SK-MEL-5 (cell line): Measurements from ENCODE around the gene PPP6R1. TPM values are rescaled to one million over a fixed set of nuclear protein-coding genes. Genes with fewer than 3 reads are reported as not detected.

Source experiments
- DNase-seq: peaks from one replicate; pipeline ENCODE4 v3.0.0-alpha.2; 2016; ENCODE audit warnings: low read depth, low spot score
- in situ Hi-C: cut with HindIII; loops from 2 replicates; pipeline ENCODE4 v1.10.0; 2016; ENCODE audit warnings: low sequenced_read_pairs, high pct_unique_total_duplicates, low pct_unique_long_range_greater_than_20kb
- total RNA-seq: library from RNA; depleted of rRNA; stranded (reverse); fragments of >200 nt; shearing (Covaris generic); gene quantifications from 2 replicates; pipeline ENCODE4 v1.2.3, GENCODE V29; 2014

The PPP6R1 gene
- total RNA-seq, 1 experiment from 2014 or later = 33.7 TPM

DNA sequence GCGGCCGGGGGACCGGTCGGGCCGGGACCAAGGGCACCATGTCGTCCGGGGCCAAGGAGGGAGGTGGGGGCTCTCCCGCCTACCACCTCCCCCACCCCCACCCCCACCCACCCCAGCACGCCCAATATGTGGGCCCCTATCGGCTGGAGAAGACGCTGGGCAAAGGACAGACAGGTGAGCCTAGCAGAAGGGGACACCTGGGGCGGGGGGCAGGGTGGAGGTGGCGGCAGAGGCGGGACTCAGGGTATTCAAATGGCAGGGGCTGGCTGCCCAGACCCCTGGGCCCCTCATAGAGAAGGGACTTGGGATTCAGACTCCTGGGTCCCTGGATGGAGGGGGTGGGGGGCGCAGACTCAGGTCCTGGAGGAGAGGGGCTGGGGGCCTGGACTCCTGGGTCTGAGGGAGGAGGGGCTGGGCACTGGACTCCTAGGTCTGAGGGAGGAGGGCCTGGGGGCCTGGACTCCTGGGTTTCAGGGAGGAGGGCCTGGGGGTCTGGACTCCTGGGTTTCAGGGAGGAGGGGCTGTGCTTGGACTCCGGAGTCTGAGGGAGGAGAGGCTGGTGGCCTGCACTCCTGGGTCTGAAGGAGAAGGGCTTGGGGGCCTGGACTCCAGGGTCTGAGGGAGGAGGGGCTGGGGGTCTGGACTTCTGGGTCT, 25.7 kb upstream of the PPP6R1 start:
- no peak for DNase-seq
- in situ Hi-C loops = no loop called here

DNA sequence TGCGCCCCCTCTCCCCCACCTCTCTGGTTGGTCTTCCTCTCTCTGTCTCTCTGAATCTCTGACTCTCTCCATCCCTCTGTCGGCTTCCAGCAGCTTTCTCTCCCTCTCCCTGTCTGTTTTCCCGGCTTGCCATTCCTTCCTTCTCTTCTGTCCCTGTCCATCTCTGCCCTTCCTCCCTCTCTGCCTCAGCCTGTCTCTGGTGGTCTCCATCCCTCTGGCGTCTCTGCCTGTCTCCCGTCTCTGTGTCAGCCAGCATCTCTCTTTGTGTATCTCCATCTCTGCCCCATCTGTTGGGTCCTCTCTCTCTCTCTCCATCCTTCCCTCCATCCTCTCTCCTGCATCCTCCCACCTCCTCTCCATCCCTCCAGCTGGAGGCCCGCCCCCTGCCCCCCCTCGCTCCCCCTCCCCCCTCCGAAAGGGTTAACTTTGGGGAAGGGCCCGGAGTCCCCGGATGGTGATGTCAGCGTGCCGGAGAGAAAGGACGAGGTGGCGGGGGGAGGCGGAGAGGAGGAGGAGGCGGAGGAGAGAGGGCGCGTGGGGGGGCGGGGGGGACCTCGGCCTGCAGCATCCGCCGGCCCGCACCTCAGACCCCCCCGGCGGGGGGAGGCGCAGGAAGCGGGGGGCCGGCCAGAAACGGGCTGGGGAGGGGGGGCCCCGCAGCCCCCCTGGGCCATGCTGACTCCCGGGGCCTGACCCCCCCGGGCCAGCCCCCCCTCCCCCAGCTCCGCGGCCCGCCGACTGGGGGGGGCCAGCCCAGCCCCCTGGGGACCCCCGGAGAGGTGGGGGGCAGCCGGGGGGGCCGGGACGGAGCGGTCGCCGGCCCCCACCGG, 24.9 kb upstream of the PPP6R1 start, which contains the start of gene BRSK1:
TSS of gene BRSK1 (plus strand) at position 450 of the 830 bp plus-strand sequence. CDS start 446 bp downstream, outside the sequence.
- DNase-seq = peak; percentile 58
- in situ Hi-C loops = no loop called here

DNA sequence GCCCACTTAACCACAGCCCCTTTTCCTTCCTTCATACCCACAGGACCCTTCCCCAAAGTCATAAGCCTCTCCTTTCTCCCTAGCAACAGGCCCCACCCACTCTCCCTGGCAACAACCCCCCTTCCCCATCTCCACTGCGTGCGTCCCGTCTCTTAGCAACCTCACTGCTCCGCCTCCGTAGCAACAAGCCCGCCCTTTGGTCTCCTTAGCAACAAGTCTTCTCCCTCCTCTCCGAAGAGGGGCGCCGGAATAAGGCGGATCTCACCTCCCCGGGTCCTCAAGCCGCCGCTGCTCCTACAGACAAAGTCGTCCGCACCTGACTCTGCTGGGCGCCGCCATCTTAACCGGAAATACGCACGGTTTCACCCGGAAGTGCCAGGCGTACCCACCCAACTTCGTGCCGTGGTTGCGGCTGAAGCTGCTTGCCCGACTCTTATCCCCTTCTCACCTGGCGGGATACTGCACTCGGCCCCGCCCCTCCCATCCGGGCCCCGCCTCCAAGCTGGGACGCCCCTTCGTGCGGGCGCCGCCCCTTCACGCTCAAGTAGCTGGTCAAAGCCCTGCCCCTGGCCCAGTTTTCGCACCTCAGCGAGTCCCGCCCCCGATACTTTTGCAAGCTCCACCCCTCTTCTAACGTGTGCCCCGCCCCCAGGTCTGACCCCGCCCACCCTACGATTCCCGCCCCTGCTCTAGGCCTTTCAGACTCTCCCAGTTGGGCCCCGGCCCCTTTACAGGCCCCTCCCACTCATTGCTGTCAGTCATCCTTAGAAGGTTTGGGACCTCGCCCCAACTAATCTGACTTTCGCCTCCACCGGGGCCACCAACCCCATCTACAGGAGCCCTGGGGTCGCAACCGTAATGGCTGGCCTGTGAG, 21.2 kb upstream of the PPP6R1 start, which contains the start of gene HSPBP1:
TSS of gene HSPBP1 (minus strand) at position 341 of the 874 bp plus-strand sequence. CDS start 502 bp downstream, outside the sequence.
- DNase-seq = peak; percentile 94
- in situ Hi-C loops = no loop called here

DNA sequence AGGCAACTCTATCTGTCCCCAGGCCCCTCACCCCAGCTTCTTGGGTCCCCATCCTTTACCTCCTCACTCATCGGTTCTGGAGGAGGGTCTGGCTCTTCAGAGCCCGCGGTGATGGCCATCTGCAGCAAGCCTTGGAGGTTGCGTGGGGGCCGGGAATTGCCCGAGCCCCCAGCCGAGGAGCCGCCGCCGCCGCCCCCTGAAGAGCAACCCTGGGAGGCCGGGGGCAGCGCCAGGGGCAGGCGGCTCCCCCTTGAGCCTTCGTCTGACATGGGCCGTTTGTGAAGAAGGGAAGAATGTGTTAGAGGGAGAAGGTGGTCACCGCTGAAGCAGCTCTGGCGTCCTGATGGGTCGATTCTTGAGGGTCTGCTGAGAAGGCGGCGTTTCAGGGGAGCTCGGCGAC, 20.5 kb upstream of the PPP6R1 start:
- in situ Hi-C loops = no loop called here

DNA sequence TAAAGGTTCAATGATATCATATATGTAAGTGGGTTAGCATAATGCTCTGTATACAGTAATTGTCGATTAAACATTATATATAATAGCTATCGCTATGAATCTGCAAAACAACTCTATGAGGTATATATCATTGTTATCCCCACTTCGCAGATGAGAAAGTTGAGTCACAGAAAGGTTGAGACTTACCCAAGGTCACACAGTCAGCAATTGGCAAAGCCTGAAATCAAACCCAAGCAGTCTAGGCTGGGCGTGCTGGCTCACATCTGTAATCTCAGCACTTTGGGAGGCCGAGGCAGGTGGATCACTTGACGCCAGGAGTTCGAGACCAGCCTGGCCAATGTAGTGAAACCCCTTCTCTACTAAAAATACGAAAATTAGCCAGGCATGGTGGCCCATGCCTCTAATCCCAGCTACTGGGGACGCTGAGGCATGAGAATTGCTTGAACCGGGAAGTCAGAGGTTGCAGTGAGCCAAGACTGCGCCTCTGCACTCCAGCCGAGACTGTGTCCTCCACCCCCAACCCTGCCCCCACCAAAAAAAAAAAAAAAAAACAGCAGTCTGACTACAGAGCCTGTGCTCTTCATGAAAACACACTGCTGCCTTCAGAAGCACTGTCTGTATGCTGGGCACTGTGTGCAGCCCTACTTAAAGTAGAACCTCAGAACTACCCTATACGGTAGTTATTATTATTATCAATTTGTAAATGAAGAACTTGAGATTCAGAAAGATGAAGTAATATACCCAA, 19.7 kb upstream of the PPP6R1 start:
- in situ Hi-C loops = no loop called here

More for the DNA sequence above, 20.5 kb upstream of the PPP6R1 start:
- no peak for DNase-seq

DNA sequence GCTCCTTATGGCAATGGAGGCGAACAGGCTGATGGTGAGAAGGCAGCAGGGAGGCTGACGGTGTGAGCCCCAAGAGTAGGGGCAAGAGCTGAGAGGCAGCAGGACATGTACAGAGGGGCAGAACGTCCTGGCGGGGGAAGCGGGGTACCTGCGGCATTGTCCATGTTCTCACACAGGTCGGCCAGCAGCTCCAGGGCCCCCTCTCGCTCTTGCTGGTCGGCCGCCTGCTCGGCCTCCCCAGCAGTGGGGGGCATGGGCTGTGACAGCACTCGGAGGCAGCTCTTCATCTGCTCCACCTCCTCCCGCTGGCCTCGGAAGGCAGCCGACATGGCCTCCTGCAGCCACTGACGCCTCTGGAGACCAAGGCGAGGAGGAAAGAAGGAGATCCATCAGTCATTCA, 18.7 kb upstream of the PPP6R1 start:
- DNase-seq = no peak
- in situ Hi-C loops = no loop called here

More for the DNA sequence above, 19.7 kb upstream of the PPP6R1 start:
- DNase-seq = no peak

DNA sequence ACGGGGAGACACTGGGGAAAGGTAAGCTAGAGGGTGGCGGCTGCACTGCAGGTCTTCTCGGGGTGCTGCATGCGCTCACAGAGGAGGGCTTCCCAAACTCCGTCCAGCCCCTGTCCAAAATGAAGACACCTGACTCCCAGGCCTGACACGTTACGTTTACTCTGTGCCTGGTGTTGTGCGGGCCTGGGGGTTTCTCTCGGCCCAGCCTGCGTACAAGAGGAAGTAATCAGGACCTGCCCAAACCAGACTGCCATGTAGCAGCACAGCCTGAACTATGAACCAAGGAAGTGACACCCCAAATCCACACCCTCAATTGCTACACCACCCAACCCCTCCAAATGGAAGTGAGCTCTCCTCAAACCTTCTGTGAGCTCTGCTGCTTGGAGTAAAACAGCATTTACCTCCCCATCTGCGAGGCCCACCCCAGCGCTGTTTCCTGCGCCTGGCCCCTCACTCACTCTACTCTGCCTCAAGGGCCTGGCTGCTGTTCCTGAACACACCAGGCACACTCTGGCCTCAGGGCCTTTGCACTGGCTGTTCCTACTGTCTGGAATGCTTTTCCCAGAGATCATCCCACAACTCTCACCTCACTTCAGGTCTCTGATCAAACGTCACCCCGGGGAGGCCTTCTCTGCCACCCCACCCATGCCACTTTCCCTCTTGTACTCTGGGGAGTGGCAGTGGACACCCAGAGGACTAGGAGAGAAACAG, 18.1 kb upstream of the PPP6R1 start:
- DNase-seq = no peak
- in situ Hi-C loops = no loop called here

DNA sequence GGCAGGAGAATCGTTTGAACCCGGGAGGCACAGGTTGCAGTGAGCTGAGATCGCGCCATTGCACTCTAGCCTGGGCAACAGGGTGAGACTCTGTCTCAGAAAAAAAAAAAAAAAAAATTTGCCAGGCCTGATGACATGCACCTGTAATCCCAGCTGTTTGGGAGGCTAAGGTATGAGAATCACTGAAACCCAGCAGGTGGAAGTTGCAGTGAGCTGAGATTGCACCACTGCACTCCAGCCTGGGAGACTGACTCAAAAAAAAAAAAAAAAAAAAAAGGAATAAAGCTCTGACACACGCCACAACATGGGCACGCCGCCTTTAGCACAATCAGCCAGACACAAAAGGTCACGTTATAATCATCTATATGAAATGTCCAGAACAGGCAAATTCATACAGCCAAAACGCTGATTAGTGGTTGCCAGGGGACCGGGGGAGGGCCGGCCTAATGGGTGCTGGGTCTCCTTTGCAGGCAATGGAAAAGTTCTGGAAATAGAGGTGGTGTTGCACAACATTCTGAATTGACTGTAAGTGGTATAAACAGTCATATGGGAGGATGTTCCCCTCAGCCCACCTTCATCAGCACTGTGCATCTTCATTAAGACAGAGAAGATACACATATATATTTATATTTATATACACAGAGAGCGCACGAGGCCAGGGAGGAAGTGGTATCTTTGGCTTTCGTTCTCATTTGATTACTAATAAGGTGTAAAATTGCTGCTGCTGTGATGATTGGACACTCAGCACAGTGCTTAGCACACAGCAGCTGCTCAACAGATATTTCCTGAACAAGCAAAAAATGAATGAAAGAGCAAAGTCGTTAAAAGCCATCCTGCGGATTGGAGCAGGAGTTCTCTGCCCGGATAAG, 17.3 kb upstream of the PPP6R1 start:
- no peak for DNase-seq
- in situ Hi-C loops = no loop called here

DNA sequence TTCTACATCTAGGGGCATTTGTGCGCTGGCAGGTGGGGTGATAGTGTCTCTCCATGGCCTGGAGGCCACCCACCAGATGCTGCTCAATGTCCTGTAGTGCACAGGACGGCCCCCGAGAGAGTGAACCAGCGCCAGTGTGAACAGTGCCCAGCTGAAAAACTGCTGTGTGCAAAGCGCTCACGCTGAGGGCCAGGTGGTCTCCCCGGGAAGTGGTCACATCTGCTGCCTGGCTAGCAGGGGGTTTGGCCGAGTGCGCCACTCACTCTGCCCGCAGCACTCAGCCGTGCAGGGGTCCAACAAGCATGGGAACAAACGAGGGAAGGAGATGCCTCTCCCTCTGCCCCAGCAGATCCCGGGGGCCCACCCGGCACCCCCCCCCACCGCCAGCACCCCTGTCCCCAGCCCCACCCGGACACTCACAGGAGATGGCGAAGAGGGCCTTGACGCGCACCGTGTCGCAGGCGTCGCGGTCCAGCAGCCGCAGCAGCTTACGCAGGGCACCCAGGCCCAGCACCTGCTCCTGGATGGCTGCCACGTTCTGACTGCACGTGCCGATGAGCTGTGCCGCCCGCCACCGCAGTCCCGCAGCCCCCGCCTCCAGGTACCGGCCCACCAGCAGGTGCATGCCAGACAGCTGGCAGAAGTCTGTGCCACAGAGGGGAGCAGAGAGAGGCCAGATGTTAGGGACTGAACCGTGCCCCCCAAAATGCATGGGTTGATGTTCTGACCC, 15.3 kb upstream of the PPP6R1 start:
- DNase-seq = no peak
- in situ Hi-C loops = no loop called here

DNA sequence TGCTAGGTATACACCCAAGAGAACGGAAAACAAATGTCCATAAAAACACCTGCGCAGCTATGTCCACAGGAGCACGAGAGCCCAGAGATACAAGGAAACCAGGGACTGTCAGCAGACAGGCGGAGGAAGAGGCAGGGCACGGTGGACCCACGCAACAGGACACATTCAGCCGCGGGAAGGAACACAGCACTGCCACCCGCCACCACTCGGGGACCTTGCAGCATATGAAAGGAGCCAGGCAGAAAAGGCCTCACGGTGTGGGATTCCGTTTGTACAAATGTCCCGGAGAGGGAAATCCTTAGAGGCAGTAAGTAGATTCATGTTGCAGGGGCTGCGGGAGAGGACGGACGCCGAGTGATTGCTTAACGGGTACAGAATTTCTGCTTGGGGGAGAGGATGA, 13.3 kb upstream of the PPP6R1 start:
- in situ Hi-C loops = no loop called here
- DNase-seq = no peak

DNA sequence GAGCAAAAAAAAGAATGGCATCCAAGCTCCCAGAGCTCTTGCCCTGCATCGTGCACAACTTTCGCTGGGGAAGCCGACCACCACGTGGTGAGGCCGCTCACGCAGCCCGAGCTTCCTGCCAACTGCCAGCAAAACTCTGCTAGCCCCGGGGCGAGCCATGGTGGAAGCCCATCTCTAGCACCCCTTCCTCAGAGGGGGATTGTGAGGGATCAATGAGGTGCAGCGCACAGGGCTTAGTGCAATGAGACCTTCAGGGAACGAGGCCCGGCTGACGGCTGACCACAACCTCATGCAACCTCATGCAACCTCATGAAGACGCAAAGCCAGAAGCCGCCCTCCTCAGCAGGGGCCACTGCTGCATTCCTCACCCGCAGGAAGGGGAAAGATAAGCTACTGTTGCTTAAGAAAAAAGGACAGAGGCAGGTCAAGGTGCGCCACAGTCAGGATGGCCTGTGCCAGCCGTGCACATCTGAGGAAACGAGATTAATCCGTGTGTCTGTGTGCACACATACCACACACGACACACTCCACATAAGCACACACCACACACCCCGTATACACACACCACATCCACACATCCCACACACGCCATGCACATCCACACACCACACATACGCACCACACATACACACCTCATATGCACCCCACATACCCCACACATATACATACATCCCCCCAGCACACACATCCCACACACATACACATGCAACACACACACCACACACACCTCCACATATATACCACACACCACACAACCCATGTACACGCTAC, 11.5 kb upstream of the PPP6R1 start:
- in situ Hi-C loops = no loop called here
- DNase-seq = no peak

DNA sequence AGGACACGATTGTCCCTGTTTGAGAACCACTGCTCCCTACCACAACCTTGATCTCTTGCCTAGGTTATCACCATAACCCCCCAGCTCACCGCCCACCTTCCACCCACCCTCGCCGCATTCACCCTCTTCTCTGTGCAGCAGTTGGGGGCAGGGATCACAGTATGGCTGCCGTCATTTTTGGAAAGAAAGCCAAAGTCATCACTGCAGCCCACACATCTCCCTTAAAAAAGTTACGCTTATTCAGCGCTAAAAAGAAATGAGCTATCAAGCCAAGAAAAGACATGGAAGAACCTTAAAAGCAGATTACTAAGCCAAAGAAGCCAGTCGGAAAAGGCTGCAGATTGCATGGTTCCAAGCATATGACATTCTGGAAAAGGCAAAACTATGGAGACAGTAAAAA, 10.5 kb upstream of the PPP6R1 start:
- DNase-seq = no peak
- in situ Hi-C loops = no loop called here

DNA sequence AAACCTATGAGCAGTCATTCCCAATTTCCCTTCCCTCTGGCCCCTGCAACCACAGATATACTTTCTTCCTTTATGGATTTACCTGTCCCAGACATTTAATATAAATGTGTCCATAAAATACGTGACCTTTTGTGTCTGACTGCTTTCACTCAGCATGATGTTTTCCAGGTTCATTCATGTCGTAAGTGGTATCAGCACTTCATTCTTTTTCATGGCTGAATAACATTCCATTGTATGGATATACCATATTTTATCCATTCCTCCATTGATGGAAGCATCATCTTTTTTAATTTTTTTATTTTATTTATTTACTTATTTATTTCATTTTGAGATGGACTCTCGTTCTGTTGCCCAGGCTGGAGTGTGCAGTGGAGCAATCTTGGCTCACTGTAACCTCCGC, 8.0 kb upstream of the PPP6R1 start:
- no peak for DNase-seq
- in situ Hi-C loops = no loop called here

DNA sequence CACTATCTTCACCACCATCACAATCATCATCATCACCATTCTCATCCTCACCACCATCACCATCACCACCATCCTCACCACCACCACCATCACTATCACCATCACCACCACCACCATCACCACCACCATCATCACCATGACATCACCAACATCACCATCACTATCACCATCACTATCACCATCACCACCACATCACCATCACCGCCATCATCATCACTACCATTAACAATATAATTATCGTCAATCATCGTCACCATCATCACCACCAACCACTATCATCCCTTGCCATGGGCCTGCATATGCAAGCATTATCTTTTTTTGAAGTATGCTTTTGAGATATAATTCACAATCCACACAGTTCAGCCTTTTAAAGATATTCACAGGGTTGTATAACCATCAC, 7.6 kb upstream of the PPP6R1 start:
- DNase-seq = no peak
- in situ Hi-C loops = no loop called here
